ENCODE measurements around the gene CDC42BPB.

DNA sequence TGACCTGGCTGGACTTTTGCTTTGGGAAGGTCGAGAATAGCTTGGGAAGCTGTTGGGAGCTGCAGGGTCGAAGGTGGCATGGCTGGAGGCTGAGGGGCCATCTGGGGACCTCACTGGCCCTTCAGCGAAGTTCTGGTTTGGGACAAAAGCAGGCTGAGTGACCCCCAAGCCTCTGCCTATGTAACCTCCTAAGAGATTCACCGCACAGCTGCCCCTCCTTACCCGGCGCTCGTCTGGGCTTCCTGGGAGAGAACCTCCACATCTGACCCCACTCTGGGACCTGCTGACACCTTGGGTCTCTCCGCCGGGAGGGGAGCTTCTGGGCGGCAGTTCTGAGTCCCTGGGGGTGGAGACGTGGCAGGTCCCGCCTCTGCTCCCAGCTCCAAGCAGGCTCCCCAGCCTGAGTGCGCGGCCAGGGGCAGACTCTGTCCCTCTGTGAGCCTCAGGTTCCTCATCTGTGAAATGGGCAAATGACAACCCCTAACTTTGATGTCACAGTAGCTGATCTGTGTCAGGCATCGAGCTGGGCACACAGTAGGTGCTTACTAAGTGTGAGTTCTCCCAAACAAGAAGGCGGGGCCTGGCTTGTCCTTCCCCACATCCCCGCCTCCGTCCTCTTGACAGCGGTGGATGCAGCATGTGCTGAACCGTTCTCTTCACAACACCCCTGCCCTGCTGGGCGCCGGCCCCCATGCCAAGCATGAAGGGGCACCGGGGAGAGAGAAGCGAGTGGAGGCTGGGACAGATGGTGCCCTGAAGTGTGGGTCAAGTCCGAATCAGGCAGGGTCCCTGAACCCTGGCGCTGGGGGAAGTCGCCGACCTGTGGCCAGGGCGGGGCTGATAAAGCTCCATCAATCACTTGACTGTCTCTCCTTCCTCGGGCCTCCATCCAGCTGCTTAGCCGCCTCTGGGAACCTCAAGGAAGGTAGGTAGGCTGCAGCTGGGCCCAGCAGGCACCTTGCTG, 40.9 kb upstream of the CDC42BPB start:
- TF ChIP-seq, protein P1, sequence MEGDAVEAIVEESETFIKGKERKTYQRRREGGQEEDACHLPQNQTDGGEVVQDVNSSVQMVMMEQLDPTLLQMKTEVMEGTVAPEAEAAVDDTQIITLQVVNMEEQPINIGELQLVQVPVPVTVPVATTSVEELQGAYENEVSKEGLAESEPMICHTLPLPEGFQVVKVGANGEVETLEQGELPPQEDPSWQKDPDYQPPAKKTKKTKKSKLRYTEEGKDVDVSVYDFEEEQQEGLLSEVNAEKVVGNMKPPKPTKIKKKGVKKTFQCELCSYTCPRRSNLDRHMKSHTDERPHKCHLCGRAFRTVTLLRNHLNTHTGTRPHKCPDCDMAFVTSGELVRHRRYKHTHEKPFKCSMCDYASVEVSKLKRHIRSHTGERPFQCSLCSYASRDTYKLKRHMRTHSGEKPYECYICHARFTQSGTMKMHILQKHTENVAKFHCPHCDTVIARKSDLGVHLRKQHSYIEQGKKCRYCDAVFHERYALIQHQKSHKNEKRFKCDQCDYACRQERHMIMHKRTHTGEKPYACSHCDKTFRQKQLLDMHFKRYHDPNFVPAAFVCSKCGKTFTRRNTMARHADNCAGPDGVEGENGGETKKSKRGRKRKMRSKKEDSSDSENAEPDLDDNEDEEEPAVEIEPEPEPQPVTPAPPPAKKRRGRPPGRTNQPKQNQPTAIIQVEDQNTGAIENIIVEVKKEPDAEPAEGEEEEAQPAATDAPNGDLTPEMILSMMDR (IDR thresholded peaks at IDR 0.05): no peak
- TF ChIP-seq POLR2A (IDR thresholded peaks at IDR 0.05): no peak
